Measurements from ENCODE around the gene NAPEPLD.
"Not testable (repeated sequence)": the region's sequence is repeated elsewhere in the genome, so short reads cannot be mapped to it uniquely, and the experiment has no call there.

NAPEPLD gene

DNA sequence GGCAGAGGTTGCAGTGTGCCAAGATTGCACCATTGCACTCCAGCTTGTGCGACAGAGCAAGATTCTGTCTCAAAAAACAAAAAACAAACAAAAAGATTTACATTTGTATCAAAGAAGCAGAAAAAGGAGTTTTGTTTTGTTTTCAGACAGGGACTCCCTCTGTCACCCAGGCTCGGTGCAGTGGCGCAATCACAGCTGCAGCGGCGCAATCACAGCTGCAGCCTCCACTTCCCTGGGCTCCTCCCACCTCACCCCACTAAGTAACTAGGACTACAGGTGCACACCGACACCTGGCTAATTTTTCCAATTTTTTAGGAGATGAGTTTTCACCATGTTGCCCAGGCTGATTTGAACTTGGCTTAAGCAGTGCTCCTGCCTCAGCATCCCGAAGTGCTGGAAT lies 72.1 kb downstream of the NAPEPLD start:
- Histone ChIP-seq H3K4me1 (ENCODE audit: control insufficient read depth in 1 of 2, insufficient read depth in 2 of 2, low read length in 2 of 2) (peaks cover 6 to 22% of the 10 kb centered on the region in 2 donors), H3K36me3 (ENCODE audit: control insufficient read depth in 1 of 2, insufficient read depth in 2 of 2, low read length in 2 of 2) (no peaks in the 10 kb centered on the region), H3K9me3 (ENCODE audit: control insufficient read depth in 1 of 2, low read length in 2 of 2) (no peaks in the 10 kb centered on the region), H3K4me3 (ENCODE audit: low read depth in 1 of 2, low read length in 2 of 2) (no peak overlapping the region), H3K27me3 (ENCODE audit: low read depth, low read length) (no peaks in the 10 kb centered on the region), H3K27ac (ENCODE audit: low read length) (no peak overlapping the region)

DNA sequence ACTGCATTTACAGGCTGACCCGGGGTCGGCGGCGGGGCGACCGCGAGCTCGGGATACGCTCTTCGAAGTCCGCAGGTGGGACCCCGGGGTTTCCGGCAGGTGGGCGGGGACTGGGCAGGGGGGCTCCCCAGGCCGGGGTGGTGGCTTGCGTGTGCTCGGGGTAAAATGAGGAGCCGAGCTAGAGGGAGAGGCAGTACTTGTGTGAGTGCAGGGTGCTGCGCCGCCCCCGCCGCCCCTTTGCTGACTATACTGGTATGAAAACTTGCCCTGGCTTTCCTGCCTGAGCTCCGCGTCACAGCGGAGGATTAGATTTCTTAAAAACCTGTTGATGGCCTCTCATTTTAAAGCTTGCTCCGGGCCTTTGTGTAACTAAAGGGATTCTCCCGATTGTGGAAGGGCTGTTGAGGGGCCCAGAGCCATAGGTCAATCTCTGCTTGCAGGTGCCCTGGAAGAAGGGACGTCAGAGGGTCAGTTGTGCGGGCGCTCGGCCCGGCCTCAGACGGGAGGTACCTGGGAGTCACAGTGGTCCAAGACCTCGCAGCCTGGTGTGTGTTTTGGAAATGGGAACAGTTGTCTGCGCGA lies 73.5 kb downstream of the NAPEPLD start:
- H3K27ac ChIP-seq (ENCODE audit: low read length): peak overlapping the region; percentile 88
- H3K9me3 ChIP-seq (ENCODE audit: control insufficient read depth in 1 of 2, low read length in 2 of 2): no peaks in the 10 kb centered on the region
- H3K27me3 ChIP-seq (ENCODE audit: low read depth, low read length): no peaks in the 10 kb centered on the region
- no peaks in the 10 kb centered on the region for H3K36me3 ChIP-seq (ENCODE audit: control insufficient read depth in 1 of 2, insufficient read depth in 2 of 2, low read length in 2 of 2)
- H3K4me3 ChIP-seq (ENCODE audit: low read depth in 1 of 2, low read length in 2 of 2): peak overlapping the region; percentile 83 to 95
- peaks cover 6 to 22% of the 10 kb centered on the region in 2 donors for H3K4me1 ChIP-seq (ENCODE audit: control insufficient read depth in 1 of 2, insufficient read depth in 2 of 2, low read length in 2 of 2)

DNA sequence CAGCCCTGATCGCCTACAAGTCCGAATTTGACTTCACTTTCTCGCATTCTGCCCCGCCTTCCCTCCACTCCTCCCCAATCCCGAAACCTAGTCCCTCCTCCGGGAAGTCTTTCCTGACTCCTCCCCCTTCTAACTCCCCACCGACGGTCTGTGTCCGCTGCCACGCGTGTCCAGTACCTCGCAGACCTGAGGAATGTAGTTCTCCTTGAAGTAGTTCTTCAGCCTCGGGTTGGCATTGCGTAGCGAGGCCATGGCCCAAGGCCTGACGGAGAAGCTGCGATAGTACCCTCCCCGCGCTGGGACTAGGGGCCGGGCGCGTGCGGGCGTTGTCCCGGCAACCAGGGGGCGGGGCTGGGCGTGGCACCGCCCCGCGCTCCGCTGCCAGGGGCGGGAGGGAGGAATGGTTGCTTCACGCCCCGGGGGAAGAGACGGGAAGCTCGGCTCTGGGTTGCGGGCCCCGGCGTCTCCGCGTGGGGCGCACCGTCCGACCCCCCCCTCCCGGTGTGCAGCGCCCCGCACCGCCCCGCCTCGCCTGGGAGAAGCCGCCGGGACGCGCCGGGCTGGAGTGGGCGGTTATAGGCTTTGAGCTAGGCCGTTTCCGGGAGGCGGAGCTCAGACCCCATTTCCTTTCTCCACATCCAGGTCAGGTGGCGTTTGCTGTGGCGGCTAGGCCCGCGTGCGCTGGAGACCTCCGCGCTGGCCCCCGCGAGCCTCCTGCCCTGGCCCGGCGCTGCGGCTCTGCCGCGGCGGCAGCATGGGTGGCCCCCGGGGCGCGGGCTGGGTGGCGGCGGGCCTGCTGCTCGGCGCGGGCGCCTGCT lies 74.2 kb downstream of the NAPEPLD start, which contains the start of the genes ARMC10 and FBXL13:
ARMC10 (plus strand) TSS at position 622 of the 818 bp plus-strand sequence; CDS start at position 755, 133 bp downstream.
FBXL13 (minus strand) TSS at position 278 of the 818 bp plus-strand sequence.
- Histone ChIP-seq H3K27ac (ENCODE audit: low read length) (peak within 1 kb of the TSS; percentile 88), H3K4me3 (ENCODE audit: low read depth in 1 of 2, low read length in 2 of 2) (peak within 1 kb of the TSS; percentile 83 to 98), H3K9me3 (ENCODE audit: control insufficient read depth in 1 of 2, low read length in 2 of 2) (no peaks in the 10 kb centered on the region), H3K27me3 (ENCODE audit: low read depth, low read length) (no peaks in the 10 kb centered on the region), H3K36me3 (ENCODE audit: control insufficient read depth in 1 of 2, insufficient read depth in 2 of 2, low read length in 2 of 2) (no peaks in the 10 kb centered on the region), H3K4me1 (ENCODE audit: control insufficient read depth in 1 of 2, insufficient read depth in 2 of 2, low read length in 2 of 2) (peaks cover 6 to 22% of the 10 kb centered on the region in 2 donors)

DNA sequence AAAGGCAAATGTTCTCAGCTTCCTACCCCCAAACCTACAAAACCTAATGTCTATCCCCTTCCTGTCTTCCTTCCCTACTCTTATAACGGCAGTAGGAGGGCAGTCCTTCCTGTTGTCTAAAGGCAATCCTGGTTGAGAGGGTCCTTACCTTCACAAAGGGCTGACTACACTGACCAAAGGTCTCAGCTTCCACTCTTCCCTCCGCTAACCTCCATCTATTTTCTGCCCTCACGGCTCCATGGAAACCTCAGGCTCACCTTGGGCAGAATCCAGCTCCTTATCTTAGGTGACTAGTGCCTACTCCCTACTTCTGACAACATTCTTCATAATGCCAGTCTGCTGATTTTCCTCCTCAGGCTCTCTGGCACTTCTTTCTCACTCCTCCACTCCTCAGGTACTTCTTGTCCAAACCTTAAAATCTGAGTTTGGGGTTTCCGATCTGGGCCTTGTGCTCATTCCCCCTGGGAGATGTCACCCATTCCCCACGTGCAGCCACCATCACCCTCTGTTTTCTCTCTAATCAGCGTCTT lies 74.8 kb downstream of the NAPEPLD start:
- Histone ChIP-seq H3K27me3 (ENCODE audit: low read depth, low read length) (no peaks in the 10 kb centered on the region), H3K36me3 (ENCODE audit: control insufficient read depth in 1 of 2, insufficient read depth in 2 of 2, low read length in 2 of 2) (no peaks in the 10 kb centered on the region), H3K9me3 (ENCODE audit: control insufficient read depth in 1 of 2, low read length in 2 of 2) (no peaks in the 10 kb centered on the region), H3K4me1 (ENCODE audit: control insufficient read depth in 1 of 2, insufficient read depth in 2 of 2, low read length in 2 of 2) (peaks cover 6 to 22% of the 10 kb centered on the region in 2 donors), H3K4me3 (ENCODE audit: low read depth in 1 of 2, low read length in 2 of 2) (peak overlapping the region; percentile 83 to 98), H3K27ac (ENCODE audit: low read length) (peak overlapping the region; percentile 80)

DNA sequence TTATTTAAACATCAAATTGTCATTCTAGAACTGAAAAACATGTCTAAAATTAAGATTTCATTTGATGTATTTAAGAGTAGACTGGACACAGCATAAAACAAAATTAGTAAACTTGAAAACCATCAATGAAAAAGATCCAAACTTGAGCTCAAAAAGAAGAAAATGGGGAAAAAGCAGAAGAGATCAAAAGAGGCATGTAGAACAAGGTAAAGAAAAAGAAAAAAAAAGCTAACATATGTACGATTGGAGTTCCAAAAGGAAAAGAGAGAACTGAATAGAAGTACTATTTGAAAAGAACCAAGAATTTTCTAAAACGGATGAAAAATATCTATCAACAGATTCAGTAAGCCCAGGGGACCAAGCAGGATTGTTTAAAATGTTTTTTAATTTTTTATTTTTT lies 77.9 kb downstream of the NAPEPLD start:
- Histone ChIP-seq H3K27ac (ENCODE audit: low read length) (no peak overlapping the region), H3K4me3 (ENCODE audit: low read depth in 1 of 2, low read length in 2 of 2) (no peak overlapping the region), H3K9me3 (ENCODE audit: control insufficient read depth in 1 of 2, low read length in 2 of 2) (no peaks in the 10 kb centered on the region), H3K27me3 (ENCODE audit: low read depth, low read length) (no peaks in the 10 kb centered on the region), H3K36me3 (ENCODE audit: control insufficient read depth in 1 of 2, insufficient read depth in 2 of 2, low read length in 2 of 2) (no peaks in the 10 kb centered on the region), H3K4me1 (ENCODE audit: control insufficient read depth in 1 of 2, insufficient read depth in 2 of 2, low read length in 2 of 2) (peaks cover 3 to 7% of the 10 kb centered on the region in 2 donors)

DNA sequence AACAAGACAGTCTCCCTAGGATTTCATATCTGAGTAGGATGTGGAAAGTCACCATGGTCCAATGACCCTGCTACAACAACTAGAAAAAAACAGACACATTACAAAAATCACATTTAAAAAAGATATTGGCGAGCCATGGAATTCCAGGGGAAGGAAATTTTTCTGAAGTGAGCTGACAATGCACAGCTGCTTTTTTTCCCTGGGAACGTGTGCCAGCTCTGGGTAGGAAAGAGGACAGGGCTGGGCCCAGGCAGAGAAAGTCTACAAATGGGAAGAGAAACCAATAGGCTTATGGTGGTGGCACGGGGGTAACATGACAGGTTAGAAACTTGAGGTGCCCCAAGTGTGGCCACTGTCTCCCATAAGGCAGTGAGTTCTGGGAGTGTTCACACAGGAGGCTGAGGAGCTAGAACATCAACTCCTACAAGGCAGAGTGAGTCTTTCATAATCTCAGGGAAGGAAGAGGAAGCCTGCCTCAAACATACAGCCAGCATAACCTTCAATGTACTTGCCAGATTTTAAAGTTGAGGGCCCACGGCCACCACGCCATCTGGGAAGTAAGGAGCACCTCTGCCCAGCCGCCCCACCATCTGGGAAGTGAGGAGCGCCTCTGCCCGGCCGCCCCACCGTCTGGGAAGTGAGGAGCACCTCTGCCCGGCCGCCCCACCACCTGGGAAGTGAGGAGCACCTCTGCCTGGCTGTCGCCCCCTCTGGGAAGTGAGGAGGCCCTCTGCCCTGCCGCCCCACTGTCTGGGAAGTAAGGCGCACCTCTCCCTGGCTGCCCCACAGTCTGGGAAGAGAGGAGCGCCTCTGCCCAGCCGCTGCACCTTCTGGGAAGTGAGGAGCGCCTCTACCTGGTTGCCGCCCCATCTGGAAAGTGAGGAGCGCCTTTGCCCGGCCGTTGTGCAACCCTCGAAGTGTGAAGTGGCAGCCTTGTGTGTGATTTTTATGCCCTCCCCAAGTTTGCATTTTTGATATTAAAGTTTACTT lies 80.2 kb downstream of the NAPEPLD start:
- H3K4me3 ChIP-seq (ENCODE audit: low read depth in 1 of 2, low read length in 2 of 2): no peak overlapping the region
- H3K36me3 ChIP-seq (ENCODE audit: control insufficient read depth in 1 of 2, insufficient read depth in 2 of 2, low read length in 2 of 2): no peaks in the 10 kb centered on the region
- peaks cover 0 to 1% of the 10 kb centered on the region in 2 donors for H3K4me1 ChIP-seq (ENCODE audit: control insufficient read depth in 1 of 2, insufficient read depth in 2 of 2, low read length in 2 of 2)
- no peaks in the 10 kb centered on the region for H3K9me3 ChIP-seq (ENCODE audit: control insufficient read depth in 1 of 2, low read length in 2 of 2)
- no peak overlapping the region for H3K27ac ChIP-seq (ENCODE audit: low read length)
- H3K27me3 ChIP-seq (ENCODE audit: low read depth, low read length): no peaks in the 10 kb centered on the region

DNA sequence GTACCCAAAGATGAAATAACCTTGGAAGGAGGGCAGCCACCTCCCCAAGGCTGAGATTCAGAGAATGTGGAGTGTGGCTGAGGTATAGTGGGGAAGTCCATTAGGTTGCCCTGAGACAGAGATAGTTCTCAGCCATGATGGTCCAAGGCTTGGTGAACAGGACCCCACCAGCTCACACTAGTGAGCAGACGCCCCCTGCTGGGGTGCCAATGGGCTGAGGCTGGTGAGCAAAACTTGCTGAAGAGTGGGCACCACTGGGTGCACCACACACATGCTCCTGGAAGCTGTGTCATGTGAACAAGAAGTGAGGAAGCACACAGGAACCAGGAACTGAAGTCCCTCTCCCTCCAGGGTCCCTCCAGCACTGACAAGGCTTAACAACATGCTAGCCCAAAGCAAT lies 83.2 kb downstream of the NAPEPLD start:
- Histone ChIP-seq H3K4me3 (ENCODE audit: low read depth in 1 of 2, low read length in 2 of 2) (no peak overlapping the region), H3K36me3 (ENCODE audit: control insufficient read depth in 1 of 2, insufficient read depth in 2 of 2, low read length in 2 of 2) (no peaks in the 10 kb centered on the region), H3K27ac (ENCODE audit: low read length) (no peak overlapping the region), H3K27me3 (ENCODE audit: low read depth, low read length) (no peaks in the 10 kb centered on the region), H3K4me1 (ENCODE audit: control insufficient read depth in 1 of 2, insufficient read depth in 2 of 2, low read length in 2 of 2) (no peaks in the 10 kb centered on the region), H3K9me3 (ENCODE audit: control insufficient read depth in 1 of 2, low read length in 2 of 2) (no peaks in the 10 kb centered on the region)

DNA sequence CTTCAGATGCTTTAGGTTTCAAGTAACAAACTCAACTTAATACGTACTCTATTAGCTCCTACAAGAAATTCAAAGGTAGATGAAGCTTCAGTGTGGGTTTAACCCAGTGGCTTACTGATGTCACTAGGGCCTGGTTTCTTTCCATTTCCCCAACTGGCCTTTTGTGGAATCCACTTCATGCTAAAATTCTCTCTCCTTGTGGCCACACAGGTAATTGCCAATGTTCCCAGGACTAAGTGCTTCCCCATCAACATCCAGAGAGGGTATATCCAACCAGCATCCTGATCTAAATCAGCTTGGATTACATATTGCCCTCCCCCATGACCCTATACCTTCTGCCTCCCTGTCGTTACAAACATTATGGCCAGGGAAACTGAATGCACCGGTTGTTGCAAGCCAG lies 85.0 kb downstream of the NAPEPLD start:
- Histone ChIP-seq H3K4me3 (ENCODE audit: low read depth in 1 of 2, low read length in 2 of 2) (no peak overlapping the region), H3K36me3 (ENCODE audit: control insufficient read depth in 1 of 2, insufficient read depth in 2 of 2, low read length in 2 of 2) (no peaks in the 10 kb centered on the region), H3K27me3 (ENCODE audit: low read depth, low read length) (no peaks in the 10 kb centered on the region), H3K4me1 (ENCODE audit: control insufficient read depth in 1 of 2, insufficient read depth in 2 of 2, low read length in 2 of 2) (no peaks in the 10 kb centered on the region), H3K9me3 (ENCODE audit: control insufficient read depth in 1 of 2, low read length in 2 of 2) (no peaks in the 10 kb centered on the region), H3K27ac (ENCODE audit: low read length) (no peak overlapping the region)

DNA sequence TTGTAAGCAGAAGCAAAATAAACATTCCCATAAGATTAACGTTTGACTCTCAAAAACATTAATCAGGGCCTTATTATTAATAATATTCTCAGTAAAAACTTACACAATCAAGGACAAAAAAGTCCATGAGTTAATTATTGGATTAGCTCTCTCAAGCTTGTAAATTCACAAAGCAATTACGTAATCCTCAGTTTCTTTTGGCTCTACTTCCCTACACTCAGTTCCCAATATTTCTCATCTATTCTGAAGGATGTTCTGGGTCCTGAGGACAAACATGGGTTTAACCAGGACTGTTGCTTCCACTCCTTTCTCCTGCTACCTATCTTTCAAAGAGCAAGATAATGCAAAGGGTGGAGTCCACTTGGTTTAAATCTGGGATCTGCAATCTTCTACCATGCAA lies 89.4 kb downstream of the NAPEPLD start:
- Histone ChIP-seq H3K4me3 (ENCODE audit: low read depth in 1 of 2, low read length in 2 of 2) (no peak overlapping the region), H3K27ac (ENCODE audit: low read length) (no peak overlapping the region), H3K4me1 (ENCODE audit: control insufficient read depth in 1 of 2, insufficient read depth in 2 of 2, low read length in 2 of 2) (no peaks in the 10 kb centered on the region), H3K36me3 (ENCODE audit: control insufficient read depth in 1 of 2, insufficient read depth in 2 of 2, low read length in 2 of 2) (no peaks in the 10 kb centered on the region), H3K27me3 (ENCODE audit: low read depth, low read length) (no peaks in the 10 kb centered on the region), H3K9me3 (ENCODE audit: control insufficient read depth in 1 of 2, low read length in 2 of 2) (no peaks in the 10 kb centered on the region)

DNA sequence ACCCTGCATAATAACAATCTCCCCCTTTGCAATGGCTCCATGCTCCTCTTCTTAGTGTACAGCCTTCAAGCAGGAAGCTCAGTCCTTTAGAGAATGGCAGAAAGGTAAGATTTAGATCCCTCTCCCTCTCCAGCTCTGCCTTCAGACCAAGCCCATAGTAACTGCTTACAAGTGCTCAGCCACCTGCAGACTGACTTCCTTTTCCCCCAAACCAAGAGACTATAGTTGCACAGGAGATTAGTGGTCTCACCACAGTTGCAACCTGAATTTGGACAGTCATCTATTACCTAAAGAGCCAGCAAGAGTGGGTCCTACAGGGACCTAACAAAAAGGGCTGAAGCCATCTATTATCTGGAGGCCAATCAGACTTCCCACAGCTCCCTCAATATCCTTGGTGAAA lies 90.8 kb downstream of the NAPEPLD start:
- no peaks in the 10 kb centered on the region for H3K4me1 ChIP-seq (ENCODE audit: control insufficient read depth in 1 of 2, insufficient read depth in 2 of 2, low read length in 2 of 2)
- no peaks in the 10 kb centered on the region for H3K27me3 ChIP-seq (ENCODE audit: low read depth, low read length)
- no peak overlapping the region for H3K27ac ChIP-seq (ENCODE audit: low read length)
- H3K4me3 ChIP-seq (ENCODE audit: low read depth in 1 of 2, low read length in 2 of 2): no peak overlapping the region
- no peaks in the 10 kb centered on the region for H3K36me3 ChIP-seq (ENCODE audit: control insufficient read depth in 1 of 2, insufficient read depth in 2 of 2, low read length in 2 of 2)
- no peaks in the 10 kb centered on the region for H3K9me3 ChIP-seq (ENCODE audit: control insufficient read depth in 1 of 2, low read length in 2 of 2)

DNA sequence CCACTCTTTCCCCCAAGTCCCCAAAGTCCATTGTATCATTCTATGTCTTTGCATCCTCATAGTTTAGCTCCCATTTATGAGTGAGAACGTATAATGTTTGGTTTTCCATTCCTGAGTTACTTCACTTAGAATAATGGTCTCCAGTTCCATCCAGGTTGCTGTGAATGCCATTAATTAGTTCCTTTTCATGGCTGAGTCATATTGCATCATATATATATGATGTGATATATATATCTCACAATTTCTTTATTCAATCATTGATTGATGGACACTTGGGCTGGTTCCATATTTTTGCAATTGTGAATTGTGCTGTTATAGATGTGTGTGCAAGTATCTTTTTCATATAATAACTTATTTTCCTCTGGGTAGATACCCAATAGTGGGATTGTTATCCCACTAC lies 92.9 kb downstream of the NAPEPLD start:
- not testable (repeated sequence) for H3K4me3 ChIP-seq (ENCODE audit: low read depth in 1 of 2, low read length in 2 of 2); H3K36me3 ChIP-seq (ENCODE audit: control insufficient read depth in 1 of 2, insufficient read depth in 2 of 2, low read length in 2 of 2); H3K27ac ChIP-seq (ENCODE audit: low read length); H3K9me3 ChIP-seq (ENCODE audit: control insufficient read depth in 1 of 2, low read length in 2 of 2); H3K27me3 ChIP-seq (ENCODE audit: low read depth, low read length); H3K4me1 ChIP-seq (ENCODE audit: control insufficient read depth in 1 of 2, insufficient read depth in 2 of 2, low read length in 2 of 2)
